Kidney epithelial cell (primary cell): ENCODE data around the gene HCAR3. TPM values are rescaled to one million over a fixed set of nuclear protein-coding genes. Genes with fewer than 3 reads are reported as not detected.
"Not testable (repeated sequence)": the region's sequence is repeated elsewhere in the genome, so short reads cannot be mapped to it uniquely, and the experiment has no call there.

Experiments
- DNase-seq: peaks from one replicate; pipeline ENCODE4 v3.0.0-alpha.2; 2010; ENCODE audit warnings: low read depth
- H3K27me3 ChIP-seq: 2 replicates; pipeline ENCODE4 v1.6.0; 2011; ENCODE audit warnings: low read length; ENCODE audit not compliant: control insufficient read depth, insufficient read depth
- H3K36me3 ChIP-seq: 2 replicates; pipeline ENCODE4 v1.5.1; 2011; ENCODE audit warnings: low read length; ENCODE audit not compliant: control insufficient read depth, insufficient read depth
- H3K4me3 ChIP-seq: 2 replicates; pipeline ENCODE4 v1.5.1; 2011; ENCODE audit warnings: low read depth, mild to moderate bottlenecking, control low read depth, low read length
- CTCF ChIP-seq: IDR thresholded peaks from 2 replicates; pipeline ENCODE4 v1.5.1; 2011; ENCODE audit warnings: mild to moderate bottlenecking, moderate library complexity, low read length, control low read depth, inconsistent platforms; ENCODE audit not compliant: insufficient read depth, poor library complexity, severe bottlenecking
- total RNA-seq: library from RNA; depleted of rRNA; stranded (reverse); fragments of >200 nt; gene quantifications from 2 replicates; pipeline ENCODE4 v1.2.3, GENCODE V29; 2015

Gene HCAR3
- total RNA-seq, 1 donor from 2014 or later = not detected

DNA sequence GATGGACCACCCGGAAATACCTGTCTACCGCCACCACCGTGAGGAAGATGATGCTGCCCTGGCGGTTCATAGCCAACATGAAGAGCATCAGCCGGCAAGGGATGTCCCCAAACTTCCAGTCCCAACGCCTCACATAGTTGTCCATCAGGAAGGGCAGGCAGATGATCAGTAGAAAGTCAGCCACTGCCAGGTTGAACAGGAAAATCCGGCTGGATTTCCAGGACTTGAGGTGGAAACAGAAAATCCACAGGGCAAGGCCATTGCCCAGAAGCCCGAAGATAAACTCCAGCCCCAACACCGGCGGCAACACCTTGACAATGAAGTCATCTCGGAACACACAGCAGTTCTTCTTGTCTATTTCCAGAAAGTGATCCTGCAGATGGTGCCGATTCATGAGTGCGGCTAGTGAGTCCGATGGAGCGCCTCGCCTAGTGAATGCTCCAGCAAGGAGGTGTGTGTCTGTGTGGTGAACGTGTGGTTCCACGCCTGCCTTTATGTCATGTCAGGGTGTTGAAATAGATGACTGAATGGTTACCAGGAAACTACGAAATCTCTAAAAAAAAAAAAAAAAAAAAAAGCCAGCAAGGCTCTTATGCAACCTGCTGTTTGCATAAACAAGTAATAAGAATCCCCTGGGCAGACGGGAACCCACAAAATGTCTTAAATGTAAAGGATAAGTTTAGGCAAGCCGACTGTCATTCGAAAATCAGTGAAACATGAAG is 13.6 kb downstream of the HCAR3 start, which contains the start of gene HCAR2:
Gene HCAR2, minus strand, starts transcription at position 468 of the 722 bp plus-strand sequence. Its CDS starts 74 bp downstream, at position 394.
- not testable (repeated sequence) for H3K27me3 ChIP-seq, H3K4me3 ChIP-seq, DNase-seq, H3K36me3 ChIP-seq

- not testable (repeated sequence) for H3K4me3 ChIP-seq, H3K36me3 ChIP-seq, DNase-seq, H3K27me3 ChIP-seq
These were observed 15.1 kb downstream of the HCAR3 start for GRCh38 chr12:122701481-122701880.

- not testable (repeated sequence) for H3K27me3 ChIP-seq, DNase-seq, H3K4me3 ChIP-seq, H3K36me3 ChIP-seq
These were observed 16.4 kb downstream of the HCAR3 start for GRCh38 chr12:122700038-122700710.

GRCh38 chr12:122696922-122697321 is 19.7 kb downstream of the HCAR3 start:
- not testable (repeated sequence) for H3K36me3 ChIP-seq, H3K4me3 ChIP-seq, DNase-seq, H3K27me3 ChIP-seq

GRCh38 chr12:122691566-122691965 is 25.0 kb downstream of the HCAR3 start:
- Histone ChIP-seq H3K4me3 (no peak overlapping the region), H3K36me3 (no peaks in the 10 kb centered on the region), H3K27me3 (no peaks in the 10 kb centered on the region)
- no peak for DNase-seq
- TF ChIP-seq CTCF = no peak

DNA sequence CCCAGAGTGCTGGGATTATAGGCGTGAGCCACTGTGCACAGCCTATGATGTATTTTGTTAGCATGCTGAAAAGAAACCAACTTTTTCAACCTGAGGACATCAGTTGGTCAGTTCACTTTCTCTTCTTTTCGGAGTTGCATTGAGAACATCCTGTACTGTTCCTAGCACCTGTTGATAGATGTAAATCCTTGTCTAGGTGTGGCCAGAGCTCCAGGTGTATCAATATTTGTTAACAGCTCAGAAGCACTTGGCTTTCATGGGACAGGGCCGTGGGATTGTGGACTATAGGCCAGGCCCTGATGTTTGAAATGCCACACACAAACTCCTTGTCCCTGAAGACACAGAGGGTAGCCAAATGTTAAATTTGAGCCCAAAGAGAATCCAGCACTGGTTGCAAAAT is 28.3 kb downstream of the HCAR3 start:
- Histone ChIP-seq H3K4me3 (no peak overlapping the region), H3K27me3 (no peaks in the 10 kb centered on the region), H3K36me3 (no peaks in the 10 kb centered on the region)
- TF ChIP-seq CTCF = no peak
- no peak for DNase-seq

GRCh38 chr12:122687086-122687485 is 29.5 kb downstream of the HCAR3 start:
- no peak for TF ChIP-seq CTCF
- Histone ChIP-seq H3K36me3 (no peaks in the 10 kb centered on the region), H3K27me3 (no peaks in the 10 kb centered on the region), H3K4me3 (no peak overlapping the region)
- no peak for DNase-seq

DNA sequence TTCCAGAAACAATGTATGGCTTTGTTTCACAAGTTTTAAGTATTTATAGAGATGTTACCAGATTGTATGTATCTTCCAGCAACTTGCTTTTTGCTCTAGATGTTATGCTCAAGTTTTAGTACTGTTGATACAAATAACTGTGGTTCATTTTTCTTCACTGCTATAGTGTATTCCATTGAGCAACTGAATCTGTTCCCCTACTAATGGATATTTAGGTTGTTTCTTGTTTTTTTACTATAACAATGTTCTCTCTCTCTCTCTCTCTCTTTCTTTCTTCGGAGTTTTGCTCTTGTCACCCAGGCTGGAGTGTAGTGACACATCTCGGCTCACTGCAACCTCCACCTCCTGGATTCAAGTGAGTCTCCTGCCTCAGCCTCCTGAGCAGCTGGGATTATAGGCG is 30.1 kb downstream of the HCAR3 start:
- DNase-seq = no peak
- H3K4me3 ChIP-seq = no peak overlapping the region
- H3K27me3 ChIP-seq = no peaks in the 10 kb centered on the region
- no peak for TF ChIP-seq CTCF
- no peaks in the 10 kb centered on the region for H3K36me3 ChIP-seq
